ENCODE results near the gene C2CD4B. TPM values are rescaled to one million over a fixed set of nuclear protein-coding genes. Genes with fewer than 3 reads are reported as not detected.

The C2CD4B gene
- total and polyA plus RNA-seq, 2 of the 13 experiments (the other 11 are each of a cell fraction or from before 2014, with no cell fraction given), result not detected

- TF ChIP-seq ZNF432 (CRISPR knock-in tag; IDR thresholded peaks at IDR 0.05; ENCODE audit: borderline replicate concordance) (no peak), RBFOX2 (IDR thresholded peaks at IDR 0.05; ENCODE audit: low read depth, low read length) (no peak), MNT (IDR thresholded peaks at IDR 0.05) (no peak), ZNF546 (CRISPR knock-in tag; conservative IDR thresholded peaks at IDR 0.05) (no peak), ZNF564 (CRISPR knock-in tag; IDR thresholded peaks at IDR 0.05) (no peak), THYN1 (CRISPR knock-in tag; IDR thresholded peaks at IDR 0.05; ENCODE audit: borderline replicate concordance, low read depth) (no peak), RORA (CRISPR knock-in tag; IDR thresholded peaks at IDR 0.05) (no peak), ZNF674 (CRISPR knock-in tag; IDR thresholded peaks at IDR 0.05; ENCODE audit: low read depth) (no peak), BHLHE40 (IDR thresholded peaks at IDR 0.05; ENCODE audit: low read length) (no peak), ZFP91 (CRISPR knock-in tag; IDR thresholded peaks at IDR 0.05; ENCODE audit: borderline replicate concordance) (no peak), U2AF2 (IDR thresholded peaks at IDR 0.05; ENCODE audit: low read depth, low read length) (no peak), ZNF891 (CRISPR knock-in tag; IDR thresholded peaks at IDR 0.05) (no peak; the same call in 1 of the 2 replicates), ZBTB1 (CRISPR knock-in tag; IDR thresholded peaks at IDR 0.05; ENCODE audit: borderline replicate concordance) (no peak), ARID2 (CRISPR knock-in tag; IDR thresholded peaks at IDR 0.05; ENCODE audit: borderline replicate concordance) (no peak), RBM22 (optimal IDR thresholded peaks at IDR 0.05; ENCODE audit: low read length) (no peak), ZNF614 (CRISPR knock-in tag; IDR thresholded peaks at IDR 0.05; ENCODE audit: borderline replicate concordance) (no peak), SKI (IDR thresholded peaks at IDR 0.05; ENCODE audit: partially characterized antibody) (no peak), SALL2 (CRISPR knock-in tag; IDR thresholded peaks at IDR 0.05) (no peak), RFX5 (IDR thresholded peaks at IDR 0.05; ENCODE audit: low read depth, low read length) (no peak), DRAP1 (CRISPR knock-in tag; IDR thresholded peaks at IDR 0.05) (no peak), KLF13 (CRISPR knock-in tag; IDR thresholded peaks at IDR 0.05) (no peak), ZNF773 (CRISPR knock-in tag; IDR thresholded peaks at IDR 0.05; ENCODE audit: borderline replicate concordance) (no peak), TFAP4 (IDR thresholded peaks at IDR 0.05; ENCODE audit: borderline replicate concordance, low read depth) (no peak), NR2C2 (CRISPR knock-in tag; IDR thresholded peaks at IDR 0.05; ENCODE audit: borderline replicate concordance) (no peak)
Observed at GRCh38 chr15:62211348-62211747, 46.3 kb upstream of the C2CD4B start (continued).
